Measurements from ENCODE around the gene ALDH4A1.
"Not testable (repeated sequence)": the region's sequence is repeated elsewhere in the genome, so short reads cannot be mapped to it uniquely, and the experiment has no call there.

Gene ALDH4A1

GRCh38 chr1:18907917-18908845 is 5.8 kb upstream of the ALDH4A1 start:
- H3K27ac Mint-ChIP-seq = no peak overlapping the region
- H3K27me3 Mint-ChIP-seq = no peaks in the 10 kb centered on the region
- CTCF ChIA-PET = interaction anchor here (0.6 to 12.9 kb wide), 26 partner anchors 8 to 332 kb away, joined by 3 to 87 read pairs (median 6); no protein-coding TSS in a partner anchor
- no peaks in the 10 kb centered on the region for H3K9me3 Mint-ChIP-seq
- H3K4me3 Mint-ChIP-seq = no peak overlapping the region
- no peak for DNase-seq
- H3K36me3 Mint-ChIP-seq = peaks cover 24% of the 10 kb centered on the region
- peaks cover 13% of the 10 kb centered on the region for H3K4me1 Mint-ChIP-seq

GRCh38 chr1:18907021-18907916 is 4.9 kb upstream of the ALDH4A1 start:
- no peak overlapping the region for H3K4me3 Mint-ChIP-seq
- no peaks in the 10 kb centered on the region for H3K9me3 Mint-ChIP-seq
- H3K27me3 Mint-ChIP-seq = no peaks in the 10 kb centered on the region
- CTCF ChIA-PET = interaction anchor here (0.6 to 12.9 kb wide), 32 partner anchors 9 to 333 kb away, joined by 3 to 87 read pairs (median 4); no protein-coding TSS in a partner anchor
- H3K27ac Mint-ChIP-seq = no peak overlapping the region
- DNase-seq = peak; percentile 69
- H3K36me3 Mint-ChIP-seq = peaks cover 20% of the 10 kb centered on the region
- H3K4me1 Mint-ChIP-seq = peaks cover 16% of the 10 kb centered on the region

DNA sequence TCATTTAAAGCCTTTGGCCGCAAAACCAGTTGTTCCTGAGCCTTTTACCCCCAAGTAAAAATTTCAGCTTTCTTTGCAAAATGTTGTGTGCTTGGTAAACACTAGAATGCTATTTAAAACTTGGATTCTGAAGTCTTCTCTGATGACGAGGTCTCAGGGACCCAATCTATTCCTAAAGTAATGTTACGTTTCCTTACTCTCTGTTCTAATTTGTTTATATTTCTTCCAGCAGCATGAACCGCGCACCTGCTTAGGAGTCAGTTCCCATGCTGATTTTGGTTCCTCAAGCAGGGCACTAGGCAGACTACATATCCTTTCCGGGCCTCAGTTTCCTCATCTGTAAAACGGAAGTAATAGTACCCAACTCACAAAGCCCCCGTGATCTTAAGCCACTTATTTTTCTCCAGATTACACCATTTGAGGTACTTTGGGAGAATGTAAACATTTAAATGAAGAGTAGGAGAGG is 969 bp upstream of the ALDH4A1 start:
- Mint-ChIP-seq H3K4me3 (peak overlapping the region; percentile 95), H3K27me3 (no peaks in the 10 kb centered on the region), H3K27ac (peak overlapping the region; percentile 95), H3K4me1 (peaks cover 45% of the 10 kb centered on the region), H3K36me3 (peaks cover 8% of the 10 kb centered on the region), H3K9me3 (no peaks in the 10 kb centered on the region)
- CTCF ChIA-PET = interaction anchor here (0.7 to 12.9 kb wide), 6 partner anchors 10 to 210 kb away, joined by 3 to 87 read pairs (median 5); no protein-coding TSS in a partner anchor
- DNase-seq = no peak

GRCh38 chr1:18901952-18902522 is 318 bp downstream of the ALDH4A1 start:
- Mint-ChIP-seq H3K4me3 (peak overlapping the region; percentile 95), H3K36me3 (no peaks in the 10 kb centered on the region), H3K9me3 (no peaks in the 10 kb centered on the region), H3K4me1 (peaks cover 45% of the 10 kb centered on the region), H3K27me3 (no peaks in the 10 kb centered on the region), H3K27ac (peak overlapping the region; percentile 95)
- no peak for DNase-seq
- CTCF ChIA-PET = interaction anchor here (0.8 to 2.0 kb wide), 5 partner anchors 10 to 212 kb away, joined by 4 to 10 read pairs (median 4); no protein-coding TSS in a partner anchor

DNA sequence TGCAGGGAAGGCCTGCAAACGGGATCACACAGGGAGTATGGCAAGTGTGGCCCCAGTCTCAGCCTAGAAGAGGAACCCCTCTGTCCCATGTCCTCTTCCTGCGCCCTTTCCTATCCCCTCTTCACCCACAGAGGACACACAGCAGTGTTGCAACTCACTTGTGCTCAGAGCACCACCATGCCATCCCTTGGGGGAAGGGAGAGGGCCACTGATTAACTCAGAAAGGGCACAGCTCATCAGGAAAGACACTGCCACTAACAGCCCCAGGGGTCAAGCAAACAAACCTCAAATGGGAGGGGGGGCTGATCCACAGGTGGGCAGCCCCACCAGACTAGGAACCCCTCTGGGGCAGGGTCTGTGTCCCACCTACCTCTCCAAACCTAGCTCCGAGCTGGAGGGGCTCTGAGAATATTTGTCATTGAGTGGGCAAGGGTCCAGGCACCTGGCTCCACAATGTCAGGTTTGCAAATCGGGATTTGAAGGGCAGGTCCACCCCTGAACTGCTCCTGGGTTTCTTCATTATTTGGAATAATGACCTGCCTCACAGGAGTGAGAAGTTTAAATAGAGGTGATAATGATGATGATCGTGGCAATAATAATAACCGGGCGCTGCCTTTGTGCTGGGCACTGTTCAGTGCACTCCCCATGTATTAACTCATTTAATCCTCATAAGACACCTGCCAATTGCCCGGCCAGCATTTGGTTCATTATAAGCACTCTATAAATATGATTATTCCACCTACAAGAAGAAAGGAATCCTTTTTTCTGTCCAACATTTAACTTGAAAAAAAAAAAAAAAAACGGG is 1.0 kb downstream of the ALDH4A1 start:
- Mint-ChIP-seq H3K27ac (peak overlapping the region; percentile 89), H3K4me1 (peaks cover 45% of the 10 kb centered on the region), H3K9me3 (no peaks in the 10 kb centered on the region), H3K36me3 (no peaks in the 10 kb centered on the region), H3K27me3 (no peaks in the 10 kb centered on the region), H3K4me3 (peak overlapping the region; percentile 95)
- CTCF ChIA-PET = interaction anchor here (0.7 kb wide), 1 partner anchor 212 kb away, joined by 3 read pairs; no protein-coding TSS in a partner anchor
- DNase-seq = no peak

DNA sequence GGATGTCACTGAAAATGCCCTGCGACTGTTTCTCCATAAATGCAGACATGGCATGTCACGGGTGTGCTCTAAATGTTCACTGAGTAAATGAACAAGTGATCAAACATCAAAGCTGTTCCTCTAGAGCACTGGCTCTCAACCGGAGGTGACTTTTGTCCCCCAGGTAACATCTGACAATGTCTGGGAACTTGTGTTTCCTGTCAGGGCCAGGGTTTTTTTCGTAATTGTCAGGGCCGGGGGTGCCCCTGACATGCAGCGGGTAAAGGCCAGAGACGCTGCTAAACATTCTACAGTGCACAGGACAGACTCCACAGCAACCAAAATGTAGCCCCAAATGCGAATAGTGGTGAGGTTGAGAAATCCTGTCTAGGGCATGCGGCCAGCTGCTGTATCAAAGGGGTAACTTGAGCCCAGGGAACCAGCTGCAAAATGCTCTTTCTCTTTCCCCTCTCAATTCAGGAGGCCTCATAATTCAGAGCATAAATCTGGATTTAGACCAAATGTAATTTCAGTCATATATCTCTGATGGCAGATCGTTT is 2.0 kb downstream of the ALDH4A1 start:
- Mint-ChIP-seq H3K36me3 (no peaks in the 10 kb centered on the region), H3K27me3 (no peaks in the 10 kb centered on the region), H3K4me1 (peaks cover 45% of the 10 kb centered on the region), H3K9me3 (no peaks in the 10 kb centered on the region), H3K4me3 (no peak overlapping the region), H3K27ac (no peak overlapping the region)
- DNase-seq = peak; percentile 32
- CTCF ChIA-PET = interaction anchor here (0.9 kb wide), 1 partner anchor 9 kb away, joined by 3 read pairs; no protein-coding TSS in a partner anchor

- no peak for DNase-seq
- no peaks in the 10 kb centered on the region for H3K9me3 Mint-ChIP-seq
- no peaks in the 10 kb centered on the region for H3K36me3 Mint-ChIP-seq
- CTCF ChIA-PET = interaction anchor here (0.9 kb wide), 1 partner anchor 9 kb away, joined by 3 read pairs; no protein-coding TSS in a partner anchor
- H3K4me1 Mint-ChIP-seq = peaks cover 45% of the 10 kb centered on the region
- H3K27ac Mint-ChIP-seq = no peak overlapping the region
- no peak overlapping the region for H3K4me3 Mint-ChIP-seq
- no peaks in the 10 kb centered on the region for H3K27me3 Mint-ChIP-seq
Measured at GRCh38 chr1:18899363-18900049, 2.8 kb downstream of the ALDH4A1 start.

DNA sequence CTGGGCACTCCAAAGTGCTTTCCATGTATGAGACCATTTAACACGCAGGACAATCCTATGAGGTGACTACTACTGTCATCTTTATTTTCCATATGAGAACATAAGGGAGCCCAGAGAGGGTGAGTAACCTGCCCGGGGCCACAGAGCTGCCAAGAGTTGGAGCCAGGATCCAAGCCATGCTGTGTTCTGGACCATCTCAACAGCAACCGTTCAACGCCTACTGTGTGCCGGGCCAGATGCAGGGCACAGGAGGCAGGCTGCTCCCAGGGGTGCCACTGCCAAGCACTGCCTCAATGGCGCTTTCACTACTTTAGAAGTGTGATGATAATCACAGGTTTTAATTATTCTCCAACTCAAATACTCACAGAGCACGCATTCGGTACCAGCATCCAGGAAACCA is 3.8 kb downstream of the ALDH4A1 start:
- DNase-seq = no peak
- CTCF ChIA-PET = interaction anchor here (0.9 kb wide), 1 partner anchor 8 kb away, joined by 4 read pairs; no protein-coding TSS in a partner anchor
- Mint-ChIP-seq H3K27me3 (no peaks in the 10 kb centered on the region), H3K4me1 (peaks cover 38% of the 10 kb centered on the region), H3K9me3 (no peaks in the 10 kb centered on the region), H3K36me3 (no peaks in the 10 kb centered on the region), H3K4me3 (no peak overlapping the region), H3K27ac (no peak overlapping the region)

- peaks cover 11% of the 10 kb centered on the region for H3K4me1 Mint-ChIP-seq
- H3K9me3 Mint-ChIP-seq = no peaks in the 10 kb centered on the region
- no peak overlapping the region for H3K4me3 Mint-ChIP-seq
- H3K27ac Mint-ChIP-seq = no peak overlapping the region
- no peaks in the 10 kb centered on the region for H3K27me3 Mint-ChIP-seq
- CTCF ChIA-PET = interaction anchor here (1.2 to 1.5 kb wide), 3 partner anchors 11 to 77 kb away, joined by 3 to 4 read pairs (median 4); no protein-coding TSS in a partner anchor
- no peak for DNase-seq
- H3K36me3 Mint-ChIP-seq = no peaks in the 10 kb centered on the region
Measured at GRCh38 chr1:18895317-18895716, 7.0 kb downstream of the ALDH4A1 start.

GRCh38 chr1:18893120-18893519 is 9.2 kb downstream of the ALDH4A1 start:
- Mint-ChIP-seq H3K27me3 (no peaks in the 10 kb centered on the region), H3K27ac (no peak overlapping the region), H3K4me3 (no peak overlapping the region), H3K9me3 (no peaks in the 10 kb centered on the region), H3K36me3 (no peaks in the 10 kb centered on the region), H3K4me1 (no peaks in the 10 kb centered on the region)
- DNase-seq = no peak
- CTCF ChIA-PET = interaction anchor here (0.6 to 2.2 kb wide), 6 partner anchors 9 to 89 kb away, joined by 3 to 7 read pairs (median 5); no protein-coding TSS in a partner anchor

- not testable (repeated sequence) for H3K36me3 Mint-ChIP-seq, H3K4me3 Mint-ChIP-seq, H3K9me3 Mint-ChIP-seq, DNase-seq, H3K27ac Mint-ChIP-seq, H3K4me1 Mint-ChIP-seq, H3K27me3 Mint-ChIP-seq
- CTCF ChIA-PET = interaction anchor here (1.0 to 1.7 kb wide), 2 partner anchors 17 to 21 kb away, joined by 3 to 7 read pairs; no protein-coding TSS in a partner anchor
Measured at GRCh38 chr1:18891858-18892257, 10.5 kb downstream of the ALDH4A1 start.

GRCh38 chr1:18891426-18891780 is 11.0 kb downstream of the ALDH4A1 start:
- H3K27ac Mint-ChIP-seq = no peak overlapping the region
- CTCF ChIA-PET = interaction anchor here (1.0 kb wide), 1 partner anchor 22 kb away, joined by 3 read pairs; no protein-coding TSS in a partner anchor
- no peaks in the 10 kb centered on the region for H3K9me3 Mint-ChIP-seq

More at GRCh38 chr1:18891426-18891780, 11.0 kb downstream of the ALDH4A1 start:
- Mint-ChIP-seq H3K36me3 (no peaks in the 10 kb centered on the region), H3K4me3 (no peak overlapping the region), H3K4me1 (no peaks in the 10 kb centered on the region), H3K27me3 (no peaks in the 10 kb centered on the region)
- DNase-seq = no peak
